Neuronal stem cell (in vitro differentiated cells): Measurements from ENCODE around the gene KAZN.

Experiments used
- DNase-seq: peaks from one replicate; pipeline ENCODE4 v3.0.0-alpha.2; 2013; ENCODE audit warnings: low spot score
- H2AFZ ChIP-seq: one replicate; pipeline ENCODE4 v1.6.1; 2013; ENCODE audit warnings: mild to moderate bottlenecking, low read length, inconsistent platforms
- H2AK5ac ChIP-seq: 2 replicates; pipeline ENCODE4 v1.6.1; 2013; ENCODE audit warnings: low read depth, mild to moderate bottlenecking, inconsistent platforms, low read length, moderate library complexity, mixed read lengths
- H2BK120ac ChIP-seq: 2 replicates; pipeline ENCODE4 v1.6.1; 2013; ENCODE audit warnings: low read depth, mild to moderate bottlenecking, inconsistent platforms, low read length, moderate library complexity, mixed read lengths
- H2BK12ac ChIP-seq: one replicate; pipeline ENCODE4 v1.6.1; 2013; ENCODE audit warnings: low read length, inconsistent platforms
- H2BK15ac ChIP-seq: 2 replicates; pipeline ENCODE4 v1.6.1; 2013; ENCODE audit warnings: mild to moderate bottlenecking, low read length, inconsistent platforms, mixed read lengths
- H2BK5ac ChIP-seq: one replicate; pipeline ENCODE4 v1.6.1; 2013; ENCODE audit warnings: inconsistent platforms, mild to moderate bottlenecking, low read length, moderate library complexity
- H3K14ac ChIP-seq: one replicate; pipeline ENCODE4 v1.6.1; 2013; ENCODE audit warnings: low read length, inconsistent platforms
- H3K18ac ChIP-seq: 2 replicates; pipeline ENCODE4 v1.6.1; 2013; ENCODE audit warnings: low read length, inconsistent platforms
- H3K23ac ChIP-seq: 2 replicates; pipeline ENCODE4 v1.6.1; 2013; ENCODE audit warnings: low read depth, mild to moderate bottlenecking, mixed read lengths, low read length, inconsistent platforms; ENCODE audit not compliant: poor library complexity
- H3K27ac ChIP-seq: replicated peaks from 3 replicates; pipeline ENCODE4 v1.5.1; 2013; ENCODE audit warnings: low read length, inconsistent platforms
- H3K27me3 ChIP-seq, 3 experiments: 2 replicates each; pipeline ENCODE4 v1.6.1; 2013; ENCODE audit warnings: low read length in 3 of 3, mild to moderate bottlenecking in 2 of 3, inconsistent platforms in 1 of 3, low read depth in 1 of 3, mixed read lengths in 1 of 3, moderate library complexity in 1 of 3; ENCODE audit not compliant: control insufficient read depth in 3 of 3, insufficient read depth in 3 of 3
- H3K36me3 ChIP-seq, 2 donors: replicated peaks in 1 of 2; 2 replicates each; pipeline ENCODE4 v1.6.1; 2013; ENCODE audit warnings: low read length in 2 of 2; ENCODE audit not compliant: control insufficient read depth in 2 of 2, insufficient read depth in 2 of 2
- H3K4ac ChIP-seq: 2 replicates; pipeline ENCODE4 v1.6.1; 2013; ENCODE audit warnings: inconsistent platforms, mild to moderate bottlenecking, low read length, moderate library complexity
- H3K4me1 ChIP-seq, 2 donors: 1 replicate in 1 of 2; 2 replicates in 1 of 2; pipeline ENCODE4 v1.6.1; 2013; ENCODE audit warnings: low read length in 2 of 2, low read depth in 1 of 2; ENCODE audit not compliant: control insufficient read depth in 2 of 2, insufficient read depth in 1 of 2
- H3K4me2 ChIP-seq: one replicate; pipeline ENCODE4 v1.6.1; 2013; ENCODE audit warnings: mild to moderate bottlenecking, low read length, inconsistent platforms; ENCODE audit not compliant: insufficient read depth, poor library complexity, severe bottlenecking
- H3K4me3 ChIP-seq, 2 donors: 2 replicates each; pipeline ENCODE4 v1.5.1; 2013; ENCODE audit warnings: low read length in 2 of 2, mild to moderate bottlenecking in 2 of 2, inconsistent platforms in 1 of 2, moderate library complexity in 1 of 2
- H3K79me1 ChIP-seq: one replicate; pipeline ENCODE4 v1.6.1; 2013; ENCODE audit warnings: low read depth, mild to moderate bottlenecking, inconsistent platforms, low read length, moderate library complexity
- H3K9ac ChIP-seq: one replicate; pipeline ENCODE4 v1.6.1; 2013; ENCODE audit warnings: mild to moderate bottlenecking, low read depth, low read length, inconsistent platforms; ENCODE audit not compliant: poor library complexity
- H3K9me3 ChIP-seq, 2 donors: replicated peaks in 1 of 2; 2 replicates each; pipeline versions ENCODE3 to v1.6.1; 2013; ENCODE audit warnings: low read length in 2 of 2, mild to moderate bottlenecking in 2 of 2, inconsistent platforms in 1 of 2, low read depth in 1 of 2, mixed read lengths in 1 of 2, moderate library complexity in 1 of 2; ENCODE audit not compliant: control insufficient read depth in 2 of 2, insufficient read depth in 1 of 2
- H4K8ac ChIP-seq: one replicate; pipeline ENCODE4 v1.6.1; 2013; ENCODE audit warnings: low read depth, mild to moderate bottlenecking, inconsistent platforms, low read length, moderate library complexity
- H4K91ac ChIP-seq: one replicate; pipeline ENCODE4 v1.6.1; 2013; ENCODE audit warnings: low read length, low read depth, mild to moderate bottlenecking, inconsistent platforms; ENCODE audit not compliant: poor library complexity
- WGBS, 2 donors: extraction: QIAGEN DNeasy Blood & Tissue Kit; methylation state at CpG; one replicate each; pipeline ENCODE4 v1.1.7; 2013; ENCODE audit warnings: missing lambda C conversion rate in 2 of 2, mixed read lengths in 1 of 2; ENCODE audit not compliant: insufficient read length in 2 of 2, insufficient replicate concordance in 1 of 2; ENCODE audit errors: extremely low coverage in 2 of 2; 5-methylcytosine and 5-hydroxymethylcytosine counted together

KAZN gene

GRCh38 chr1:14668538-14668937 is 70.1 kb downstream of the KAZN start:
- H4K91ac ChIP-seq = no peak overlapping the region
- no peak overlapping the region for H3K9ac ChIP-seq
- H3K23ac ChIP-seq = no peak overlapping the region
- H3K9me3 ChIP-seq = peaks cover 0 to 15% of the 10 kb centered on the region in 2 donors
- H2BK12ac ChIP-seq = no peak overlapping the region
- no CpG with 5 or more reads among the region's 8 CpGs for WGBS, 2 donors
- H3K79me1 ChIP-seq = no peaks in the 10 kb centered on the region
- H3K14ac ChIP-seq = no peak overlapping the region
- H4K8ac ChIP-seq = no peak overlapping the region
- no peak overlapping the region for H3K4me3 ChIP-seq
- H2BK5ac ChIP-seq = no peak overlapping the region
- H3K4ac ChIP-seq = no peak overlapping the region
- peaks cover 5 to 20% of the 10 kb centered on the region in 2 donors for H3K4me1 ChIP-seq
- H2BK15ac ChIP-seq = no peak overlapping the region
- H3K18ac ChIP-seq = no peak overlapping the region
- H2BK120ac ChIP-seq = no peak overlapping the region
- no peak overlapping the region for H2AFZ ChIP-seq
- H3K27ac ChIP-seq = no peak overlapping the region
- no peak overlapping the region for H2AK5ac ChIP-seq
- DNase-seq = no peak
- peaks cover 0 to 49% of the 10 kb centered on the region in 2 donors for H3K36me3 ChIP-seq
- H3K27me3 ChIP-seq = no peaks in the 10 kb centered on the region
- no peak overlapping the region for H3K4me2 ChIP-seq

- H3K36me3 ChIP-seq = peaks cover 0 to 52% of the 10 kb centered on the region in 2 donors
- H3K4me1 ChIP-seq = peaks cover 5 to 20% of the 10 kb centered on the region in 2 donors
- H2AFZ ChIP-seq = no peak overlapping the region
- no peak overlapping the region for H2BK5ac ChIP-seq
- no peak overlapping the region for H3K18ac ChIP-seq
- peaks cover 2% of the 10 kb centered on the region for H3K79me1 ChIP-seq
- H3K14ac ChIP-seq = no peak overlapping the region
- no peak overlapping the region for H3K27ac ChIP-seq
- no peak overlapping the region for H4K8ac ChIP-seq
- H2BK120ac ChIP-seq = no peak overlapping the region
- no peak overlapping the region for H3K4ac ChIP-seq
- H2BK12ac ChIP-seq = no peak overlapping the region
- no peak for DNase-seq
- H4K91ac ChIP-seq = no peak overlapping the region
- peaks cover 4 to 37% of the 10 kb centered on the region in 2 donors for H3K9me3 ChIP-seq
- no peak overlapping the region for H3K4me3 ChIP-seq
- no peak overlapping the region for H3K23ac ChIP-seq
- H3K9ac ChIP-seq = no peak overlapping the region
- H2BK15ac ChIP-seq = no peak overlapping the region
- H3K27me3 ChIP-seq = no peaks in the 10 kb centered on the region
- H2AK5ac ChIP-seq = no peak overlapping the region
- no CpG with 5 or more reads among the region's 4 CpGs for WGBS, 2 donors
- H3K4me2 ChIP-seq = no peak overlapping the region
Observed at GRCh38 chr1:14672005-14672404, 73.5 kb downstream of the KAZN start.

- no peak for DNase-seq
Observed at GRCh38 chr1:14674030-14674429, 75.5 kb downstream of the KAZN start.

GRCh38 chr1:14676400-14676799 is 77.9 kb downstream of the KAZN start:
- Histone ChIP-seq H2AK5ac (no peak overlapping the region), H3K4me2 (no peak overlapping the region), H3K9me3 (peaks cover 4 to 42% of the 10 kb centered on the region in 2 donors), H3K79me1 (peaks cover 2% of the 10 kb centered on the region), H3K27ac (no peak overlapping the region), H2BK120ac (no peak overlapping the region), H3K27me3 (no peaks in the 10 kb centered on the region), H3K9ac (no peak overlapping the region), H3K14ac (no peak overlapping the region), H4K91ac (no peak overlapping the region), H4K8ac (no peak overlapping the region), H2BK12ac (no peak overlapping the region), H2BK15ac (no peak overlapping the region), H3K18ac (no peak overlapping the region), H2BK5ac (no peak overlapping the region), H3K4me3 (no peak overlapping the region), H2AFZ (no peak overlapping the region), H3K23ac (no peak overlapping the region), H3K4me1 (peaks cover 7 to 15% of the 10 kb centered on the region in 2 donors), H3K36me3 (peaks cover 0 to 62% of the 10 kb centered on the region in 2 donors), H3K4ac (no peak overlapping the region)
- DNase-seq = no peak
- no CpG with 5 or more reads among the region's 4 CpGs for WGBS, 2 donors

More at GRCh38 chr1:14674030-14674429, 75.5 kb downstream of the KAZN start:
- Histone ChIP-seq H3K18ac (no peak overlapping the region), H2BK120ac (no peak overlapping the region), H3K23ac (no peak overlapping the region), H2BK12ac (no peak overlapping the region), H3K27ac (no peak overlapping the region), H2BK5ac (no peak overlapping the region), H3K36me3 (peaks cover 0 to 59% of the 10 kb centered on the region in 2 donors), H2AFZ (no peak overlapping the region), H3K27me3 (no peaks in the 10 kb centered on the region), H3K79me1 (peaks cover 2% of the 10 kb centered on the region), H4K8ac (no peak overlapping the region), H2AK5ac (no peak overlapping the region), H2BK15ac (no peak overlapping the region), H3K9me3 (peaks cover 4 to 37% of the 10 kb centered on the region in 2 donors), H3K4ac (no peak overlapping the region), H3K4me3 (no peak overlapping the region), H3K4me1 (peaks cover 7 to 20% of the 10 kb centered on the region in 2 donors), H4K91ac (no peak overlapping the region), H3K9ac (no peak overlapping the region), H3K14ac (no peak overlapping the region), H3K4me2 (no peak overlapping the region)
- no CpG with 5 or more reads among the region's 1 CpG for WGBS, 2 donors
